GM19455 (cell line): ENCODE data around the gene FOXD4L6.
"Not testable (repeated sequence)": the region's sequence is repeated elsewhere in the genome, so short reads cannot be mapped to it uniquely, and the experiment has no call there.

Source experiments
- ATAC-seq: cut with Tn5 transposase; IDR thresholded peaks from one replicate; pipeline ENCODE4 v1.9.1; 2021; ENCODE audit not compliant: unreplicated experiment

The FOXD4L6 gene

DNA sequence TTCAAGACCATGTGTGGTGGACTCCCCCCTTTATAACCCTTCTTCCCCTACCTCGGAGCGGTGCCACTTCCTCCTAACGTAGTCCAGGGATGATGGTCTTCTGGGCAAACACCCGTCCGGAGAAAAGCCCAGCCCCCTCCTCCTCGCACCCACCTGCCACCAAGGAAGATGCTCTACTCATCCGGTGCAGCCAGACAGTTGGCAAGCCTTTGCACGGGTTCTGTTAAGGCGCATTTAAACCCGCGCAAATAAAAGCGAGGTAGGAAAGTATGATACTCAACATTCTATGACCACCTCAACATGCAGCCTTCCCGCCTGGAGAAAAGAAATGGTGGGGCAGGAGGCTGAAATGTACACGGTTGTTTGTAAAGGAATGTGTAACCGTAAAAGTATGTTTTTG is at the start of gene FOXD4L6:
Gene FOXD4L6, minus strand, starts transcription at position 101 of the 400 bp plus-strand sequence. CDS start 298 bp downstream, outside the sequence.
- ATAC-seq = not testable (repeated sequence)

DNA sequence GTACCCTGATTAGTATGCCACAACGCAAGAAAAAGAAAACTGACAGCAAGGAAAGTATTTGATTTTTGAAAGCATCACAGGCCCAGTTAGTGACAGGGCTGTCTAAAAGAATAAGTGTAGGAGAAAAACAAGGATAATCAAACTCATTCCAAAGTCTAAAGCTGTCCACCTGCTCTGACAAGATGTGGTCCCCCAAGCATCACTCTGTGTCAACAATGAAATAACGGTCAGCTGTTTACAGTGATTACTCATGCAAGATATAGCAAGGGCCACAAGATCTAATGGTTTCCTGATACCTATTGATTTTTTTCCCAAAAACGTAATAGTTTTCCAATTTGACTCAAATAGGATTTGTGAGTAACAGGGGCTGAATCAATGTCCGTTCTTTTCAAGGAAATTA is 46.5 kb upstream of the FOXD4L6 start:
- not testable (repeated sequence) for ATAC-seq

DNA sequence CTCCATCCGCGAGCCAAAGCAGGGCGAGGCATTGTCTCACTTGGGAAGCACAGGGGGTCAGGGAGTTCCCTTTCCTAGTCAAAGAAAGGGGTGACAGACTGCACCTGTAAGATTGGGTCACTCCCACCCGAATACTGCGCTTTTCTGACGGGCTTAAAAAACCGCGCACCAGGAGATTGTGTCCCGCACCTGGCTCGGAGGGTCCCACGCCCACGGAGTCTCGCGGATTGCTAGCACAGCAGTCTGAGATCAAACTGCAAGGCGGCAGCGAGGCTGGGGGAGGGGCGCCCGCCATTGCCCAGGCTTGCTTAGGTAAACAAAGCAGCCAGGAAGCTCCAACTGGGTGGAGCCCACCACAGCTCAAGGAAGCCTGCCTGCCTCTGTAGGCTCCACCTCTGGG is 21.6 kb upstream of the FOXD4L6 start:
- not testable (repeated sequence) for ATAC-seq

DNA sequence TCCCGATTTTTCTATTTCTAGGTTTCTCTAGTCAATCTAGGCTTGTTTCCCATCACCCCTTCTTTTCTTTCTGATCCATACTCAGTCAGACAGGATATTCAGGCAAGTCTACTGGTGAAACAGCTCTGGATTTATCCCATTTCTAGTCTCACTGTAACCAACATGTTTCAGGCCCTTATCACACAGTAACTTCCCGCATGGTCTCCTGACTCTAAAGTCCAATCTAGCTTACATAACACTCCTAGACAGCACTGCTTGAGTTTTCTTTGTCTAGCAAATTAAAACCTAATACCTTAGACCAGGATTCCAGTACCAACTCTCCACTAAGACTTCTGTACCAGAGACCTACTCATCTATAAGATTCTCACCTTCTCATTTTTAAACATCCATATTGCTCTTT is 13.4 kb upstream of the FOXD4L6 start:
- not testable (repeated sequence) for ATAC-seq

DNA sequence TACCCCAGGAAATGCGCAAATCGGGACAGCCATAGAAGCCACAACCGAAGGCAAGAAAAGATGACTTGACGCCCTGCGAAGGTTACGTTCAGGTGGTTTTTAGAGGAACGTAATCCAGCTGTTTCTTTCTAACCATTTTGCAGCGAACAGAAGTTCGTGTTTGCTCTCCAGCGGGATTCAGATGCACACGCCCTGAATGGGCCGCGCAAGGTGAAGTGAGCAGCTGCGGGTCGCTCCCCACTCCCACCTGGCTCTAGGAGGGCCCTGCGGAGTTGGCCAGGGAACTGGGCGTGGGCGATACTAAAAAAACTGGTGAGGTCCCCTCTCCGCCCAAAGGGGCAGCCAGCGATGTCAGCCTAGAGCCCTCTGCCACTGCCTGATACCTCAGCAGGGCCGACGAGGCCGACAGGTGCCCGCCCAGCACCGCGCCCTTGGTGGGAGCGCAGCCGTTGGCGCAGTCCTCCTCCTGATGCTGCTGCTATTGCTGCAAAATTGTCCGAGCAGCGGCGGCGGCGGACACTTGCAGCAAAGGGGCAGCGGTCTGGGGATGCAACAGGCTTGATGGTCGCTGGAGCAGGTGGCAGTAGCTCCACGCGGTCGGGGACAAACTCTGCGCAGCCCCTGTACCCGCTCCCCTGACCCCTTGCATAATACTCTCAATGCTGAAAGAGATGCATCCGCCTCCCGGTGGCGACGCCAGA is 1.6 kb downstream of the FOXD4L6 start:
- not testable (repeated sequence) for ATAC-seq

DNA sequence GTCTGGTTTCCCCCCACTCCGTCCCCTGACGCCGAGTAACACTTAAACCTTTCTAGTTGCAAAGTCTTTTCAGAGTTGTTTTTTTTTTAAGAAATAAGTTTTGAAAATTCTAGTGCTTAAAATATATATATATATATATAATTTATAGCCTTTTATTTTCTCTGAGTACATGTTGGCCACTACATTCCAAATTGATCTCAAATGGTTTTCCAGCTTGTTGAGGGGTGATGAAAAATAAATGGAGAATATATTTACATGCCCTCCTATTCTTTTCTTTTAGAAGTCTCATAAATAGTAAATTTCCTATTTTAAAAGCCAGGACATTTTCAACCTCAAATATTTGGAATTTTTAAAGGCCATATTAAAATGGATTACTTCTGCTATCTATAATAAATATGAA is 2.5 kb downstream of the FOXD4L6 start:
- not testable (repeated sequence) for ATAC-seq

DNA sequence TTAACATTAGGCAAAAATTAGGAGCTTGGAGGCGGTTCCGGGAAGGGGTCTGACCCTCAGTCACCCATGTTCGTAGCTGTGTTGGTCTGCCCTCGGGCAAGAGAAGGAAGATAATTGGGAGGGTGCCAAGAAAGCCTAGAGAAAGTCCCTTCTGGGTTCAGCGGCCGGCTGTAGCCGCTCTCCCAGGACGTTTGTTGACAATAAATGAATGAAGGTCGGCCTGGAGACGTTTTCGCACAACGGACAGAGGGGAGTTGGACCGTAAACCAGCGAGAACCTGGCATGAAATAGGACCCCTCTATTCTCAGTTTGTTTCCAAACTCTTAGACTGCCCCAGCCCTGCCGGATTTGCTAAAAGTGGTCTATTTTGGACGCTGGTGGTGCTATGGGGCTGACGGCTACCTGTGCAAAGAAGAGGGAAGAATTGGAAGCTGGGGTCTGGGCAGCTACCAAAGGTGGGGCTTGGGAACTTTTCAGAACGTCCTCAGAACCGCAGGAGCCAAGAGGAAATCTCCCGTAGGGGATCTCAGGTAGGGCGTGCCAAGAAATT is 3.3 kb downstream of the FOXD4L6 start:
- not testable (repeated sequence) for ATAC-seq

DNA sequence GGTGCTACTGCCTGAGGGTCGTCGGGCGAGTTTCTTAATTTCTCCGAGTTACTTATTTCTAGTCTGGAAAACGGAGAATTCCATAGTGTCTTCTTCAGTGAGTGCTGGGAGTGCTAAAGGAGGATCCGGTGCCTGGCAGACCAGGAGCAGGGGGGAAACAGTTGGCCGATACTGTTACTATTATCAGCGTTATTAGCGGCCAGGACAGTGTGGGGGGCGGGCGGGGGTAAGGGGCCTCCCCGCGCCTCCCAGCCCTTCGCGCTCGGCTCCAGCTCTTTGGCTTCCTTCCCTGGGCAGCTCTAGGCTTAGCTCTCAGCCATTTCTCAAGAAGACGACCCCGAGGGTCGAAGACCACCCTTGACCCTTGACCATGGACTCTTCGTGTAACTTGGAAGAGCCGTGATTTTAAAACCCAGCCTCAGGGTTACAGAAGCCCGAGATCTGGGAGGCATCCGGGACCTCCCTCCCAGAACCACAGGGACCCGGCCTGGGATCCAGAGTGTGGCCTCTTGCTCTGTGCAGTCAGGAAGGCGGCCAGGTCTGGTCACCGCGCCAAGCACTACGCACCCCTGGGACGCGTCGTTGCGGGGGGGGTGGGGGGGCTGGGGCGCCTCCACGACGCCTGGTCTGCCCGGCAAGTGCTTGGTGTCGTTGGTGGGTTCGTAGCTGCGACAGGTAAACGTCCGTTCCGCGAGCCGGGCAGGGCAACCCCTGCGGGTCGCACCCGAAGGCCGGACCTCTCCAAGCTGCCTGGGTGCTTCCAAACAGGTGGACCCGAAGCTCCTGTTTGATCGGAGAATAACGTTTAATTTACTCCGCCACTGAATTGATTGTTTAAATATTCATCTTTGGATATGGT is 4.0 kb downstream of the FOXD4L6 start:
- ATAC-seq = not testable (repeated sequence)

DNA sequence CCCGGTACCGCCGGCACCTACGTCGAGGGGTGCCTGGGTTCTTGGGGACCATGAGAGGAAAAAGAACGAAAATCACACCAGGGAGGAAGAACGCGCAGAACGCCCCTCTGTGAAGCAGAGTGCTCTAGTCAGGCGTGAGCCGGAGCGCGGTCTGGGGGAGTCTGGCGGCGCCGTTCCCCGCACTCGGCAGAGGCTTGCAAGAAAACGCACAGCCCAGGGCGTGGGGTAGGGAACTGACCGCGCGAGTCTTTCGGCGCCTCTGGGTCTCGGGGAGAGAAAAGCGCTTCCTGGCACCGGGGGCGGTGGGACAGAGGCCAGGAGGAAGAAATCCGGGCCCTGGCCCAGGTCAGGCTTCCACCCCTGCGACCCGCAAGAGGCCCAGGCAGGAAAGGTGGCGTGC is 4.7 kb downstream of the FOXD4L6 start:
- not testable (repeated sequence) for ATAC-seq

DNA sequence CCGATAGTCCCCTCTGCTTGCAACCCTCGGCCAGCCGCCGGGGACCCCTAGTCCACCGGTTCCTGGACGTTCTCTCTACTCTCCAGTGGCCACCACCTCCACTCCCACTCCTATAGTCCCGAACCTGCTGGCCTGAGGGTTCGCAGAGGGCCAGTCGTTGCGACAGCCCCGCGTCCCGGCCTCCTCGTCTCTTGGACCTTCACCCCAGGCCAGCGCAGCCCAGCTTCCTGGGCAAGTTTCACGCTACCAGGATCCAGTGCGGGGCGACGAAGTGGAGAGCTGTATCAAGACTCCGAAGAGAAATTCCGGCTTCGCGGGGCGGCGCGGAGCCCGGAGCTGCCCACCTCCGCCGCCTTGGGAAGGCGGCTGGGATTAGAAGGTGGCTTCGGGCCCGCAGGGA is 5.1 kb downstream of the FOXD4L6 start:
- ATAC-seq = not testable (repeated sequence)

DNA sequence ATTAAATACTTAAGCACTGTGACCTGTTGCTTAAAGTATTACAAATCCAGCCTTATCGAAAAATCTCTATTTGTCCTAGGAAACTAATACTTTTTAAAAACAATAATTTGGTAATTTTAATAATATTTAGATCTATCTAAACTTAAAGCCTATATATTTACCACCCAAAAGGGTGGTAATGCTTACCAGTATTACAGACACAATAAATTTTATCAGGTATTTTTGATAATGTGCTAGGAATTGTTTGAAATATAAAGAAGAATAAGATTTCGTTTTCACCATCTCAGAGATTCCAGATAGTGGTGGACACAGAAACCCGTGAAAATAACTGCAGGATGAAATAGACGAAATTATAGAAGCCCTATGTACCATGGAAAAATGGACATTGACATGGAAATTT is 7.8 kb downstream of the FOXD4L6 start:
- not testable (repeated sequence) for ATAC-seq

DNA sequence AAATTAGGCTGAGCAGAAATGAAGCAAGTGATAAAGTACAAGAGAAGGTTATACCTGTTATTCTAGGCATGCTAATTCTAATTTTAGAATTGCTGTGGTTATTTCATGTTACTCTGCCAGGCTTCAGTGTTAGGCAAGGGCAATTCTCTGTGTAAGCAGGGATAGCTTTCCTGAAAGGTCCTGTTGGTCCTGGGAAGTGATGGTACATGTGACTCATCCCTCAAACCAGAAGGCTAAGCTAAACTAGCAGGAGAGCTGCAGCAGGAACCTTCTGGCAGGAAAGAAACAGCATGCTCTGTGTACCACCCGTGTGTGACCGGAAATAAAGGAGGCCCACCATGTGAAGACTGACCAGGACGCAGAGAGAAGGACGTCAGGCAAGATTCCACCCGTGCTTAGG is 8.8 kb downstream of the FOXD4L6 start:
- ATAC-seq = not testable (repeated sequence)

DNA sequence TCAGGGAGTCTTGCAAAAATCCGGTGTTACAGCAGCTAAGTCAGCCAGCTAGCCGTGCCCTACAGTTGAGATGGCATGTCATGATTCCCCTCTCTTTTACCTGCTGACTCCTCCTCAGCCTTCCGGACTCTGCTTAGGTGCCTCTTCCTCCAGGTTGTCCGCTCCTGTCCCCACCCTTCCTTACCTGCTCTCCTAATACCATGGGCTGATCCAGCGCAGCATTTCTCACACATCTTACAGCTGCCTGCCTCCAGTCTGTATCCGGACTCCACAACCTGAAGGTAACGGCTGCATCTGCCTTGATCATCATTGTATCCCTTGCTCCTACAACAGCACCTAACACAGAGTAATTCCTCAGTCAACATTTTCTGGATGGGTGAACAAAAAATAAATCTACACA is 9.2 kb downstream of the FOXD4L6 start:
- ATAC-seq = not testable (repeated sequence)

DNA sequence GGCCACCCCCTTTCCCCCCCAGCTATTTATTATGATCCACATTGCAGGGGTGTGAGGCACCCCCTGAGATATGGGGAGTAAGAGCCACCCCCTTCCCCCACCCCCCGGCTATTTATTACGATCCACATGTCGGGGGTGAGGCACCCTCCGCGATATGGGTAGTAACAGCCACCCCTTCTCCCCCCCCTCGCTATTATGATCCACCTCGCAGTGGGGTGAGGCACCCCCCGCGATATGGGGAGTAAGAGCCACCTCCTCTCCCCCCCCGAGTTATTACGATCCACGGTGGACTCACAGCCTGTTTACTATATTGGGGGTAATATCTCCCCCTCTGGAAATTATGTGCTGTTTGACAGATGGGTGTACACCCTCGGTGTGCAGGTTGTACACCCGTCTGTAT is 15.1 kb downstream of the FOXD4L6 start:
- not testable (repeated sequence) for ATAC-seq

DNA sequence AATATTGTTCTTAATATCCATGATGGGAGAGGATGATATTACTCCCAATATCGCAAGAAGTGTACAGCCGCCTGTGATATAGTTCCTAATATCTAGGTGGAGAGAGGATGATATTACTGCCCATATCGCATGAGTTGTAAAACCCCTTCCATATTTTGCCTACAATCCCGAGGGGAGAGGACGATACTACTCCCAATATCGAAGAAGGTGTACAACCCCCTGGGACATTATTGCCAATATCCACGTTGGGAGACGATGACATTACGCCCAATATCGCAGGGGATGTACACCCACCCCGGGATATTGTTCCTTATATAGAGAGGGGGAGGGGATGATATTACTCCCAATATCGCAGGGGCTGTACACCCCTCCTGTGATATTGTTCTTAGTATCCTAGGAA is 17.1 kb downstream of the FOXD4L6 start:
- ATAC-seq = not testable (repeated sequence)

DNA sequence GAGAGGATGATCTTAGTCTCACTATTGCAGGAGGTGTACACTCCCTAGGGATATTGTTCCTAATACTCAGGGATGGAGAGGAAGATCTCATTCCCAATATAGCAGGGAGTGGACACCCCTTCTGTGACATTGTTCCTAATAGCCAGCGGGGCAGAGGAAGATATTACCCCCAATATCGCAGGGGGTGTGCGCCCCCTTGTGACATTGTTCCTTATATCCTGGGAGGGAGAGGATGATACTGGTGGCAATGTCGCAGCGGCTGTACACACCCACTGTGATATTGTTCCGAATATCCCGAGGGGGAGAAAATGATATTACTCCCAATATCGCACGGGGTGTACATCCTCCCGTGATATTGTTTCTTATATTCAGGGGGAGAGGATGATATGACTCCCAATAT is 17.6 kb downstream of the FOXD4L6 start:
- not testable (repeated sequence) for ATAC-seq

DNA sequence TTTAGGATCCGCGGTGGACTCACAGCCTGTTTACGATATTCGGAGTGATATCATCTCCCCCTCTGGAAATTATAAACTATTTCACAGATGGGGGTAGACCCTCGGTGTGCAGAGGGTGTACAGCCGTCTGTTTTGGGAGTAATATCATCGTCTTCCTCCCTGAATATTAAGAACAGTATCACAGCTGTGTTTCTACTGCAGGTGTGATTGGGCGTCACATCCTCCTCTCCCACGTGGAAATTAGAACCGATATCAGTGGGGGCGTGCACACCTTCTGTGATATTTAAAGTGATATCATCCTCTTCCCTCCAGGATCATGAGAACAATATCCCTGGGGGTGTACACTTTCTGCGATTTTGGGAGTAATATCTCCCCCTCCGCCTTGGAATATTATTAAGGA is 19.2 kb downstream of the FOXD4L6 start:
- not testable (repeated sequence) for ATAC-seq

DNA sequence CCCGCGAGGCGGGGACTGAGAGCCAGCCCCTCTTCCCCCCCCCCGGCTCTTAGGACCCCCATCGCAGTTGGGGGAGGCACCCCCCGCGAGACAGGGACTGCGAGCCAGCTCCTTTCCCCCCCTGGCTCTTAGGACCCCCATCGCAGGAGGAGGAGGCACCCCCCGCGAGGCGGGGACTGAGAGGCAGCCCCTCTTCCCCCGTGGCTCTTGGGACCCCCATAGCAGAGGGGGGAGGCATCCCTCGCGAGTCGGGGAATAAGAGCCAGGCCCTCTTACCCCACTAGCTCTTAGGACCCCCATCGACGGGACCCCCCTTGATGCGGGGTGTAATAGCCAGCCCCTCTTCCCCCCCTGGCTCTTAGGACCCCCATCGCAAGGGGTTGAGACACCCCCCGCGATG is 19.7 kb downstream of the FOXD4L6 start:
- ATAC-seq = not testable (repeated sequence)

DNA sequence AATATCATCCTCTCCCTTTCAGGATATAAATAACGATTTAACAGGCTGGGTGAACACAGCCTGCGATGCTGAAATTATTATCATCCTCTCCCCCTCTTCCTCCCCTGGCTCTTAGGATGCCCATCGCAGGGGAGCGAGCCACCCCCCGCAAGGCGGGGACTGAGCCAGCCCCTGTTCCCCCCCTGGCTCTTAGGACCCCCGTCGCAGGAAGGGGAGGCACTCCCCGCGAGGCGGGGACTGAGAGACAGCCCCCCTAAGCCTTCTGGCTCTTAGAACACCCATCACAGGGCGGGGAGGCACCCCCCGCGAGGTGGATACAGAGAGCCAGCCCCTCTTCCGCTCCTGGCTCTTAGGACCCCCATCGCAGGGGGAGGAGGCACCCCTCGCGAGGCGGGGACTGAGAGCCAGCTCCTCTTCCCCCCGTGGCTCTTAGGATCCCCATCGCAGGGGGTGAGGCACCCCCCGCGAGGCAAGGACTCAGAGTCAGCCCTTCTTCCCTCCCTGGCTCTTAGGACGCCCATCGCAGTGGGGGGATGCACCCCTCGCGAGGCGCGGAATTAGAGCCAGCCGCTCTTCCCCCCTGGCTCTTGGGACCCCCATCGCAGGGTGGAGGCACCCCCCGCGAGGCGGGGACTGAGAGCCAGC is 21.9 kb downstream of the FOXD4L6 start:
- not testable (repeated sequence) for ATAC-seq

DNA sequence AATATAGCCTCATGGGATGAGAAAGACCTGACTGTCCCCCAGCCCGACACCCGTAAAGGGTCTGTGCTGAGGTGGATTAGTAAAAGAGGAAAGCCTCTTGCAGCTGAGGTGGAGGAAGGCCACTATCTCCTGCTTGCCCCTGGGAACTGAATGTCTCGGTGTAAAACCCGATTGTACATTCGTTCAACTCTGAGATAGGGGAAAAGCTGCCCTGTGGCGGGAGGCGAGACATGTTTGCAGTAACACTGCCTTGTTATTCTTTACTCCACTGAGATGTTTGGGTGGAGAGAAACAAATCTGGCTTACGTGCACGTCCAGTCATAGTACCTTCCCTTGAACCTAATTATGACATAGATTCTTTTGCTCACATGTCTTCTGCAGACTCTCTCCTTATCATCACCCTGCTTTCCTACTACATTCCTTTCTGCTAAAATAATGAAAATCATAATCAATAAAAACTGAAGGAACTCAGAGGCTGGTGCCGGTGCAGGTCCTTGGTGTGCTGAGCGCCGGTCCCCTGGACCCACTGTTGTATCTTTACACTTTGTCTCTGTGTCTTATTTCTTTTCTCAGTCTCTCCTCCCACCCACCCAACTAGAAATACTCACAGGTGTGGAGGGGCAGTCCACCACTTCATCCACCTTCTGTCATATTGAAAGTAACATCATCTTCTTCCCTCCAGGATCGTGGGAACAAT is 22.8 kb downstream of the FOXD4L6 start:
- ATAC-seq = not testable (repeated sequence)

DNA sequence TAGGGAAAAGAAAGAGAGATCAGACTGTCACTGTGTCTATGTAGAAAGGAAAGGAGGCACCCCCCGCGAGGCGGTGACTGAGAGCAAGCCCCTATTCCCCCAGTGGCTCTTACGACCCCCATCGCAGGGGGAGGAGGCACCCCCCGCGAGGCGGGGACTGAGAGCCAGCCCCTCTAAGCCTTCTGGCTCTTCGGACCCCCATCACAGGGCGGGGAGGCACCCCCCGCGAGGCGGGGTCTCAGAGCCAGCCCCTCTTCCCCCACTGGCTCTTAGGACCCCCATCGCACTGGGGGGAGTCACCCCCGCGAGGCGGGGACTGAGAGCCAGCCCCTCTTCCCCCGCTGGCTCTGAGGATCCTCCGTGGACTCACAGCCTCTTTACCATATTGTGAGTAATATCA is 23.9 kb downstream of the FOXD4L6 start:
- not testable (repeated sequence) for ATAC-seq
